HTR-8/SVneo (cell line): ENCODE results near the gene PROM2.
A peak's percentile ranks its signal among the peaks of the same experiment; 100 is the strongest.

ENCODE experiments used
- DNase-seq: peaks from one replicate; pipeline ENCODE4 v3.0.0; 2011; ENCODE audit warnings: low spot score, mixed read lengths; ENCODE audit not compliant: insufficient read length
- FAIRE-seq: peaks from 2 replicates; lab custom pipeline; 2011; peaks lifted over from hg19 to GRCh38; lab: Jason Lieb, UNC

The PROM2 gene

GRCh38 chr2:95303191-95303919 lies 29.1 kb downstream of the PROM2 start:
- FAIRE-seq = no peak
- no peak for DNase-seq

GRCh38 chr2:95305380-95306061 lies 31.3 kb downstream of the PROM2 start:
- FAIRE-seq = peak; percentile 9

GRCh38 chr2:95306336-95306895 lies 32.2 kb downstream of the PROM2 start:
- no peak for FAIRE-seq
- no peak for DNase-seq

More at GRCh38 chr2:95305380-95306061, 31.3 kb downstream of the PROM2 start:
- DNase-seq = no peak

- DNase-seq (no peak), FAIRE-seq (no peak)
Measured at GRCh38 chr2:95307036-95307435, 32.8 kb downstream of the PROM2 start.

GRCh38 chr2:95307878-95308277 lies 33.6 kb downstream of the PROM2 start:
- DNase-seq = no peak
- FAIRE-seq = peak; percentile 93

GRCh38 chr2:95308426-95308990 lies 34.3 kb downstream of the PROM2 start:
- no peak for DNase-seq
- FAIRE-seq = no peak

GRCh38 chr2:95309599-95309998 lies 35.4 kb downstream of the PROM2 start:
- no peak for FAIRE-seq

GRCh38 chr2:95310216-95310615 lies 36.0 kb downstream of the PROM2 start:
- DNase-seq = no peak
- no peak for FAIRE-seq

More at GRCh38 chr2:95309599-95309998, 35.4 kb downstream of the PROM2 start:
- no peak for DNase-seq

GRCh38 chr2:95310651-95311050 lies 36.4 kb downstream of the PROM2 start:
- no peak for FAIRE-seq

GRCh38 chr2:95311815-95312542 lies 37.7 kb downstream of the PROM2 start:
- DNase-seq = no peak
- FAIRE-seq = no peak

More at GRCh38 chr2:95310651-95311050, 36.4 kb downstream of the PROM2 start:
- no peak for DNase-seq

- DNase-seq (no peak), FAIRE-seq (no peak)
Measured at GRCh38 chr2:95312543-95313201, 38.4 kb downstream of the PROM2 start.

- FAIRE-seq (peak; percentile 98), DNase-seq (no peak)
Measured at GRCh38 chr2:95313296-95314131, 39.3 kb downstream of the PROM2 start.

- DNase-seq (no peak), FAIRE-seq (no peak)
Measured at GRCh38 chr2:95314598-95314963, 40.3 kb downstream of the PROM2 start.

GRCh38 chr2:95314964-95315611 lies 40.8 kb downstream of the PROM2 start:
- DNase-seq = peak; percentile 88
- FAIRE-seq = peak; percentile 98

GRCh38 chr2:95315801-95316411 lies 41.7 kb downstream of the PROM2 start:
- FAIRE-seq = peak; percentile 94
- DNase-seq = peak; percentile 68

- FAIRE-seq = no peak
- DNase-seq = peak; percentile 47
Measured at GRCh38 chr2:95316466-95317122, 42.3 kb downstream of the PROM2 start.

GRCh38 chr2:95317123-95317500 lies 42.9 kb downstream of the PROM2 start:
- no peak for FAIRE-seq
- DNase-seq = peak; percentile 40
